ENCODE data around the gene LAMP2.

Gene LAMP2

GRCh38 chrX:120402369-120402768, 66.7 kb downstream of the LAMP2 start:
- TF ChIP-seq CTCF (conservative IDR thresholded peaks at IDR 0.05; ENCODE audit: low read depth, low read length), result no peak
- peak; percentile 11 for DNase-seq (ENCODE audit: low read depth)

GRCh38 chrX:120401301-120401700, 67.8 kb downstream of the LAMP2 start:
- peak; percentile 5 for DNase-seq (ENCODE audit: low read depth)
- no peak for TF ChIP-seq CTCF (conservative IDR thresholded peaks at IDR 0.05; ENCODE audit: low read depth, low read length)
- H3K4me3 ChIP-seq (ENCODE audit: low read depth, low read length), result no peak overlapping the region

More at GRCh38 chrX:120402369-120402768, 66.7 kb downstream of the LAMP2 start:
- no peak overlapping the region for H3K4me3 ChIP-seq (ENCODE audit: low read depth, low read length)

- H3K4me3 ChIP-seq (ENCODE audit: low read depth, low read length), result no peak overlapping the region
- peak; percentile 37 for TF ChIP-seq CTCF (conservative IDR thresholded peaks at IDR 0.05; ENCODE audit: low read depth, low read length)
- peak; percentile 16 for DNase-seq (ENCODE audit: low read depth)
These were observed 88.4 kb downstream of the LAMP2 start for GRCh38 chrX:120380699-120381098.

GRCh38 chrX:120379937-120380681, 89.0 kb downstream of the LAMP2 start:
- TF ChIP-seq CTCF (conservative IDR thresholded peaks at IDR 0.05; ENCODE audit: low read depth, low read length), result no peak
- H3K4me3 ChIP-seq (ENCODE audit: low read depth, low read length), result no peak overlapping the region
- no peak for DNase-seq (ENCODE audit: low read depth)

- H3K4me3 ChIP-seq (ENCODE audit: low read depth, low read length), result no peak overlapping the region
- TF ChIP-seq CTCF (conservative IDR thresholded peaks at IDR 0.05; ENCODE audit: low read depth, low read length), result no peak
- DNase-seq (ENCODE audit: low read depth), result no peak
These were observed 90.5 kb downstream of the LAMP2 start for GRCh38 chrX:120378570-120378969.

All from choroid plexus epithelial cell (primary cell).